Astrocyte (in vitro differentiated cells and primary cell): ENCODE results near the gene CEACAM16.

ENCODE experiments used
- EZH2 ChIP-seq: IDR thresholded peaks from 2 replicates; pipeline ENCODE4 v1.6.1; 2012; ENCODE audit warnings: mild to moderate bottlenecking, low read length, inconsistent platforms; ENCODE audit not compliant: insufficient read depth
- TF ChIP-seq, protein P1 (sequence below): IDR thresholded peaks from 2 replicates; pipeline ENCODE4 v1.5.1; 2011; ENCODE audit warnings: low read depth, mild to moderate bottlenecking, inconsistent platforms, low read length, moderate library complexity; ENCODE audit not compliant: insufficient read depth

DNA sequence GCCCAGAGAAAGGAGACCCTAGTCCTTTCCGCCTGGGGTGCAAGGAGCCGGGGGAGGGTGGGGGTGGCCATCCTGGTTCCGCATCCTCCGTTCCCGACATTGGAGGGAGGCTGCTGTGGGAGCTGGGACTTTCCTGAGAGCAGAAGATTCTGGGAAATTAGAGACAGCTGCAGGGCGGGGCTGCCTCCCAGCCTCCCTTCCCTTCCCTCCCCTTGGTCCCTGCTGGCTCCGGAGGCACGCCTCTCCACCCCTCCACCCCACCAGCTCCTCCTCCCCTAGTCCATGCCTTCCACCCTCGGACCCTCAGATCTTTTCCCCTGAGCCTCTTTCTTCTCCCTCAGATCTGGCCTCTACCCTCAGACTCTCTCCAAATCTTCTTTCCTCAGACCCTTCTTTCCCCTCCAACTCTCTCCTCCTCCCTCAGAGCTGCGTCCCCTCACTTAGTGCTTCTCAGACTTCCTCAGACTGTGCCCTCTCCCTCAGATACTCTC is 46.4 kb downstream of the CEACAM16 start:
- TF ChIP-seq, protein P1, sequence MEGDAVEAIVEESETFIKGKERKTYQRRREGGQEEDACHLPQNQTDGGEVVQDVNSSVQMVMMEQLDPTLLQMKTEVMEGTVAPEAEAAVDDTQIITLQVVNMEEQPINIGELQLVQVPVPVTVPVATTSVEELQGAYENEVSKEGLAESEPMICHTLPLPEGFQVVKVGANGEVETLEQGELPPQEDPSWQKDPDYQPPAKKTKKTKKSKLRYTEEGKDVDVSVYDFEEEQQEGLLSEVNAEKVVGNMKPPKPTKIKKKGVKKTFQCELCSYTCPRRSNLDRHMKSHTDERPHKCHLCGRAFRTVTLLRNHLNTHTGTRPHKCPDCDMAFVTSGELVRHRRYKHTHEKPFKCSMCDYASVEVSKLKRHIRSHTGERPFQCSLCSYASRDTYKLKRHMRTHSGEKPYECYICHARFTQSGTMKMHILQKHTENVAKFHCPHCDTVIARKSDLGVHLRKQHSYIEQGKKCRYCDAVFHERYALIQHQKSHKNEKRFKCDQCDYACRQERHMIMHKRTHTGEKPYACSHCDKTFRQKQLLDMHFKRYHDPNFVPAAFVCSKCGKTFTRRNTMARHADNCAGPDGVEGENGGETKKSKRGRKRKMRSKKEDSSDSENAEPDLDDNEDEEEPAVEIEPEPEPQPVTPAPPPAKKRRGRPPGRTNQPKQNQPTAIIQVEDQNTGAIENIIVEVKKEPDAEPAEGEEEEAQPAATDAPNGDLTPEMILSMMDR, result no peak
- no peak for TF ChIP-seq EZH2
